A673 (cell line): ENCODE data around the gene SCARB2. TPM values are rescaled to one million over a fixed set of nuclear protein-coding genes. Genes with fewer than 3 reads are reported as not detected.

ENCODE experiments used
- BruUV-seq: library from RNA; stranded (reverse); fragments of 400-500 nt; replicated peaks from 2 replicates; lab custom pipeline; 2021; lab: Mats Ljungman, UMichigan
- CTCF ChIA-PET: fragments of 300-600 bp; sonication (Branson Sonifier 250); formaldehyde crosslinking; loops from one replicate; lab custom pipeline; 2022; ENCODE audit warnings: antibody characterized with exemption; lab: Charles Lee
- POLR2A ChIA-PET: fragments of 300-600 bp; sonication (Branson Sonifier 250); formaldehyde crosslinking; loops from one replicate; lab custom pipeline; 2022; ENCODE audit warnings: antibody characterized with exemption; ENCODE audit not compliant: low non-redundant PET; lab: Charles Lee
- DNase-seq: peaks from one replicate; pipeline ENCODE4 v3.0.0-alpha.2; 2015; ENCODE audit warnings: low spot score
- H3K27ac ChIP-seq: fragments of 200-600 bp; sonication (generic); 2 replicates; pipeline ENCODE4 v1.5.1; 2016; ENCODE audit warnings: mixed run types, low read depth, mild to moderate bottlenecking, mixed read lengths, antibody characterized with exemption, low read length; ENCODE audit not compliant: poor library complexity, severe bottlenecking
- H3K27me3 ChIP-seq: fragments of 200-600 bp; sonication (generic); replicated peaks from 2 replicates; pipeline ENCODE4 v1.6.1; 2017; ENCODE audit warnings: mixed run types, low read depth, mild to moderate bottlenecking, mixed read lengths, antibody characterized with exemption, low read length; ENCODE audit not compliant: insufficient read depth, poor library complexity
- H3K36me3 ChIP-seq: fragments of 200-600 bp; sonication (generic); 2 replicates; pipeline ENCODE4 v1.6.1; 2016; ENCODE audit warnings: mixed run types, mild to moderate bottlenecking, mixed read lengths, antibody characterized with exemption, low read length; ENCODE audit not compliant: insufficient read depth, poor library complexity, severe bottlenecking
- H3K4me1 ChIP-seq: fragments of 200-600 bp; sonication (generic); 2 replicates; pipeline ENCODE4 v1.6.1; 2017; ENCODE audit warnings: mixed run types, mild to moderate bottlenecking, mixed read lengths, antibody characterized with exemption, low read length; ENCODE audit not compliant: insufficient read depth, poor library complexity, severe bottlenecking
- H3K4me3 ChIP-seq: fragments of 200-600 bp; sonication (generic); 2 replicates; pipeline ENCODE4 v1.5.1; 2016; ENCODE audit warnings: low read depth, mixed run types, mild to moderate bottlenecking, mixed read lengths, low read length; ENCODE audit not compliant: poor library complexity, severe bottlenecking
- H3K9me3 ChIP-seq: fragments of 200-600 bp; sonication (generic); 2 replicates; pipeline ENCODE4 v1.6.1; 2016; ENCODE audit warnings: mixed run types, low read depth, mild to moderate bottlenecking, mixed read lengths, antibody characterized with exemption, low read length; ENCODE audit not compliant: poor library complexity, severe bottlenecking
- CTCF ChIP-seq: fragments of 300-800, 200-600 bp; sonication (generic); conservative IDR thresholded peaks from 2 replicates; pipeline ENCODE4 v1.5.1; 2017; ENCODE audit warnings: low read depth, mild to moderate bottlenecking, antibody characterized with exemption, low read length, moderate library complexity, mixed read lengths
- EZH2 ChIP-seq: fragments of 200-600 bp; sonication (generic); IDR thresholded peaks from 2 replicates; pipeline ENCODE4 v1.6.1; 2017; ENCODE audit warnings: borderline replicate concordance, low read depth, mild to moderate bottlenecking, mixed read lengths, antibody characterized with exemption, low read length; ENCODE audit not compliant: poor library complexity, severe bottlenecking
- intact Hi-C: fragments of 100-400 bp; cut with micrococcal nuclease; formaldehyde crosslinking; loops from one replicate; pipeline ENCODE4 v1.10.0; 2022; ENCODE audit not compliant: unreplicated experiment
- total RNA-seq: library from RNA; stranded (reverse); gene quantifications from 2 replicates; pipeline ENCODE4 v1.2.3, GENCODE V29; 2021

SCARB2 gene
- total RNA-seq, 1 experiment from 2014 or later: 27.9 TPM

- peaks cover 8% of the 10 kb centered on the region for H3K4me1 ChIP-seq
- peak; percentile 23 for DNase-seq
- H3K27me3 ChIP-seq: no peaks in the 10 kb centered on the region
- H3K36me3 ChIP-seq: no peaks in the 10 kb centered on the region
- no peaks in the 10 kb centered on the region for H3K9me3 ChIP-seq
- H3K4me3 ChIP-seq: no peak overlapping the region
- ChIA-PET CTCF (no interaction called here), POLR2A (no interaction called here)
- no peak for TF ChIP-seq CTCF
- no peak for TF ChIP-seq EZH2
- intact Hi-C loops: no loop called here
- BruUV-seq: no TSS peak
- no peak overlapping the region for H3K27ac ChIP-seq
Measured at GRCh38 chr4:76216975-76217814, 3.6 kb upstream of the SCARB2 start.

GRCh38 chr4:76216524-76216923 lies 2.9 kb upstream of the SCARB2 start:
- Histone ChIP-seq H3K27me3 (no peaks in the 10 kb centered on the region), H3K9me3 (no peaks in the 10 kb centered on the region), H3K36me3 (no peaks in the 10 kb centered on the region), H3K27ac (no peak overlapping the region), H3K4me3 (no peak overlapping the region), H3K4me1 (peaks cover 13% of the 10 kb centered on the region)
- POLR2A ChIA-PET: no interaction called here
- intact Hi-C loops: no loop called here
- CTCF ChIA-PET: no interaction called here
- no peak for TF ChIP-seq CTCF
- no peak for TF ChIP-seq EZH2
- no peak for DNase-seq
- BruUV-seq: no TSS peak

- Histone ChIP-seq H3K36me3 (no peaks in the 10 kb centered on the region), H3K4me3 (no peak overlapping the region), H3K9me3 (no peaks in the 10 kb centered on the region), H3K27me3 (no peaks in the 10 kb centered on the region), H3K4me1 (peaks cover 13% of the 10 kb centered on the region), H3K27ac (no peak overlapping the region)
- no TSS peak for BruUV-seq
- TF ChIP-seq EZH2 (no peak), CTCF (no peak)
- ChIA-PET CTCF (no interaction called here), POLR2A (no interaction called here)
- intact Hi-C loops: no loop called here
- no peak for DNase-seq
Measured at GRCh38 chr4:76215077-76215476, 1.5 kb upstream of the SCARB2 start.
